ENCODE data around the gene CDYL2.

GRCh38 chr16:80742331-80742730 lies 62.1 kb downstream of the CDYL2 start:
- TF ChIP-seq CTCF (IDR thresholded peaks at IDR 0.05) (no peak), POLR2A (IDR thresholded peaks at IDR 0.05) (no peak)

Data from body of pancreas (tissue), 4 donors.